HG02943 (cell line): ENCODE results near the gene KRTAP9-6.
"Not testable (repeated sequence)": the region's sequence is repeated elsewhere in the genome, so short reads cannot be mapped to it uniquely, and the experiment has no call there.

ENCODE experiments used
- ATAC-seq: cut with Tn5 transposase; IDR thresholded peaks from one replicate; pipeline ENCODE4 v1.9.1; 2021; ENCODE audit warnings: mild to moderate bottlenecking, low read depth, moderate library complexity; ENCODE audit not compliant: unreplicated experiment

The KRTAP9-6 gene

GRCh38 chr17:41265078-41265477 is at the start of gene KRTAP9-6:
KRTAP9-6 (plus strand) TSS chr17:41265378; CDS start chr17:41265378, 0 bp downstream.
- ATAC-seq: no peak

GRCh38 chr17:41215681-41216080 is 49.5 kb upstream of the KRTAP9-6 start:
- no peak for ATAC-seq

GRCh38 chr17:41223821-41224220 is 41.4 kb upstream of the KRTAP9-6 start:
- ATAC-seq: no peak

GRCh38 chr17:41226051-41226450 is 39.1 kb upstream of the KRTAP9-6 start:
- no peak for ATAC-seq

GRCh38 chr17:41226598-41227095 is 38.5 kb upstream of the KRTAP9-6 start, which contains the start of gene KRTAP9-2:
KRTAP9-2 (plus strand) TSS chr17:41226648; CDS start chr17:41226655, 7 bp downstream.
- ATAC-seq: not testable (repeated sequence)

- ATAC-seq: no peak
These were observed 35.1 kb upstream of the KRTAP9-6 start for GRCh38 chr17:41230094-41230493.

- no peak for ATAC-seq
These were observed 33.4 kb upstream of the KRTAP9-6 start for GRCh38 chr17:41231731-41232130.

- ATAC-seq: not testable (repeated sequence)
These were observed 32.6 kb upstream of the KRTAP9-6 start, which contains the start of gene KRTAP9-3 for GRCh38 chr17:41232399-41233105. KRTAP9-3 (plus strand) TSS chr17:41232449; CDS start chr17:41232502, 53 bp downstream.

- not testable (repeated sequence) for ATAC-seq
These were observed 28.1 kb upstream of the KRTAP9-6 start for GRCh38 chr17:41237116-41237515.

- ATAC-seq: not testable (repeated sequence)
These were observed 27.2 kb upstream of the KRTAP9-6 start, which contains the start of gene KRTAP9-8 for GRCh38 chr17:41237949-41238437. KRTAP9-8 (plus strand) TSS chr17:41237999; CDS start chr17:41238052, 53 bp downstream.

GRCh38 chr17:41246995-41247787 is 18.0 kb upstream of the KRTAP9-6 start:
- ATAC-seq: not testable (repeated sequence)

- not testable (repeated sequence) for ATAC-seq
These were observed 15.4 kb upstream of the KRTAP9-6 start, which contains the start of gene KRTAP9-4 for GRCh38 chr17:41249637-41250240. KRTAP9-4 (plus strand) TSS chr17:41249687; CDS start chr17:41249721, 34 bp downstream.

GRCh38 chr17:41251261-41251660 is 13.9 kb upstream of the KRTAP9-6 start:
- ATAC-seq: no peak

GRCh38 chr17:41254861-41255260 is 10.3 kb upstream of the KRTAP9-6 start:
- ATAC-seq: no peak

GRCh38 chr17:41255381-41256290 is 9.5 kb upstream of the KRTAP9-6 start, which contains the start of gene KRTAP9-9:
KRTAP9-9 (plus strand) TSS chr17:41255384.
- not testable (repeated sequence) for ATAC-seq

GRCh38 chr17:41256291-41256685 is 8.9 kb upstream of the KRTAP9-6 start:
- no peak for ATAC-seq

- ATAC-seq: no peak
These were observed 6.8 kb upstream of the KRTAP9-6 start for GRCh38 chr17:41258406-41258805.

- ATAC-seq: no peak
These were observed 2.0 kb upstream of the KRTAP9-6 start for GRCh38 chr17:41263212-41263611.

- ATAC-seq: no peak
These were observed 579 bp upstream of the KRTAP9-6 start for GRCh38 chr17:41264599-41264998.
